Uterus (tissue), 2 donors: ENCODE results near the gene CYP1A2.

Source experiments
- POLR2A ChIP-seq, 2 donors: fragments of 450-650 bp; IDR thresholded peaks; one replicate each; pipeline ENCODE4 v1.6.1; 2016; ENCODE audit warnings: antibody characterized with exemption in 2 of 2, mild to moderate bottlenecking in 1 of 2, moderate library complexity in 1 of 2
- TF ChIP-seq, protein P1 (sequence below), 4 experiments: fragments of 200-600 bp in 2 of 4; fragments of 450-650 bp in 2 of 4; sonication (generic) in 2 of 4; IDR thresholded peaks; one replicate each; pipeline ENCODE4 v1.5.1; 2016 to 2019; ENCODE audit warnings: antibody characterized with exemption in 4 of 4, mild to moderate bottlenecking in 2 of 4, moderate library complexity in 1 of 4

DNA sequence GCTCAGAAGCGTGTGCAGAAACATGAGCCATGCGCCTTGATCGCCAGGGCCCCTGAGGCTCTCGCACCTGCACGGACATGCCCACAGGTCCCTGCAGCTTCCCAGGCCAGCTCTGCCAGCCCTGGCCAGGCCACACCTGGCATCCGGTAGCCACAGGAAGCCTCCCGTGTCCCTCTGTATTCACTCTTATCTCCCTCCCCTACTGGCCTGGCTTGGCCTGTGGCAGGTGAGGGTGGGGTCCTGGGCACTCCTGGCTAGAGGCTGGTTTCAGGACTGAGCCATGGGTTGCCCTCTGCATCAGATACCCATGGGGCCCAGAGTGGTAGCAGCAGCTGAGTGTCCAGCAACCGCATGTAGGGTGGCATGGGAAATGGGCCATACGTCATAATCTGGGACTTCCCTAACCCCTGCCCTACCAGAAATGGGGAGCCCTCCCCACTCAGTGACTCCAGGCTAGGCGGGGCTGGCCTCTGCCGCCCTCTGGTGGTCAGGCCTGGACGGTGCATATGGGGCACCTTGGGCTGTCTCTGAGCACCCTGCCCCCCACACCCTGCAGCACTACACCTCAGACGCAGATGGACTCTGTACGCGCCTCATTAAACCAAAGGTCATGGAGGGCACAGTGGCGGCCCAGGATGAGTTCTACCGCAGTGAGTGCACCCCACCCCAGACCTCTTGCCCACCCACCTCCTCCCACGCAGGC lies 51.4 kb downstream of the CYP1A2 start:
- TF ChIP-seq POLR2A (IDR thresholded peaks at IDR 0.05): no peak
- TF ChIP-seq, protein P1, sequence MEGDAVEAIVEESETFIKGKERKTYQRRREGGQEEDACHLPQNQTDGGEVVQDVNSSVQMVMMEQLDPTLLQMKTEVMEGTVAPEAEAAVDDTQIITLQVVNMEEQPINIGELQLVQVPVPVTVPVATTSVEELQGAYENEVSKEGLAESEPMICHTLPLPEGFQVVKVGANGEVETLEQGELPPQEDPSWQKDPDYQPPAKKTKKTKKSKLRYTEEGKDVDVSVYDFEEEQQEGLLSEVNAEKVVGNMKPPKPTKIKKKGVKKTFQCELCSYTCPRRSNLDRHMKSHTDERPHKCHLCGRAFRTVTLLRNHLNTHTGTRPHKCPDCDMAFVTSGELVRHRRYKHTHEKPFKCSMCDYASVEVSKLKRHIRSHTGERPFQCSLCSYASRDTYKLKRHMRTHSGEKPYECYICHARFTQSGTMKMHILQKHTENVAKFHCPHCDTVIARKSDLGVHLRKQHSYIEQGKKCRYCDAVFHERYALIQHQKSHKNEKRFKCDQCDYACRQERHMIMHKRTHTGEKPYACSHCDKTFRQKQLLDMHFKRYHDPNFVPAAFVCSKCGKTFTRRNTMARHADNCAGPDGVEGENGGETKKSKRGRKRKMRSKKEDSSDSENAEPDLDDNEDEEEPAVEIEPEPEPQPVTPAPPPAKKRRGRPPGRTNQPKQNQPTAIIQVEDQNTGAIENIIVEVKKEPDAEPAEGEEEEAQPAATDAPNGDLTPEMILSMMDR (IDR thresholded peaks at IDR 0.05): peak; percentile 75 to 91 (median 86)
